T follicular helper cell (primary cell): ENCODE data around the gene MCM5.
A peak's percentile ranks its signal among the peaks of the same experiment; 100 is the strongest.
"Not testable (repeated sequence)": the region's sequence is repeated elsewhere in the genome, so short reads cannot be mapped to it uniquely, and the experiment has no call there.

Source experiments
- DNase-seq: peaks from one replicate; pipeline ENCODE4 v3.0.0-alpha.2; 2020; ENCODE audit warnings: low read depth
- total RNA-seq, 2 experiments: gene quantifications; one replicate each; lab custom pipeline; 2026; lab: John Stamatoyannopoulos, UW

The MCM5 gene
- total RNA-seq = 90.3 to 156 reads per million in 2 experiments

- peak; percentile 97 for DNase-seq
Observed at GRCh38 chr22:35399678-35400500, at the start of gene MCM5. TSS of gene MCM5 (plus strand) at chr22:35400140. CDS start at chr22:35400439, 299 bp downstream.

DNA sequence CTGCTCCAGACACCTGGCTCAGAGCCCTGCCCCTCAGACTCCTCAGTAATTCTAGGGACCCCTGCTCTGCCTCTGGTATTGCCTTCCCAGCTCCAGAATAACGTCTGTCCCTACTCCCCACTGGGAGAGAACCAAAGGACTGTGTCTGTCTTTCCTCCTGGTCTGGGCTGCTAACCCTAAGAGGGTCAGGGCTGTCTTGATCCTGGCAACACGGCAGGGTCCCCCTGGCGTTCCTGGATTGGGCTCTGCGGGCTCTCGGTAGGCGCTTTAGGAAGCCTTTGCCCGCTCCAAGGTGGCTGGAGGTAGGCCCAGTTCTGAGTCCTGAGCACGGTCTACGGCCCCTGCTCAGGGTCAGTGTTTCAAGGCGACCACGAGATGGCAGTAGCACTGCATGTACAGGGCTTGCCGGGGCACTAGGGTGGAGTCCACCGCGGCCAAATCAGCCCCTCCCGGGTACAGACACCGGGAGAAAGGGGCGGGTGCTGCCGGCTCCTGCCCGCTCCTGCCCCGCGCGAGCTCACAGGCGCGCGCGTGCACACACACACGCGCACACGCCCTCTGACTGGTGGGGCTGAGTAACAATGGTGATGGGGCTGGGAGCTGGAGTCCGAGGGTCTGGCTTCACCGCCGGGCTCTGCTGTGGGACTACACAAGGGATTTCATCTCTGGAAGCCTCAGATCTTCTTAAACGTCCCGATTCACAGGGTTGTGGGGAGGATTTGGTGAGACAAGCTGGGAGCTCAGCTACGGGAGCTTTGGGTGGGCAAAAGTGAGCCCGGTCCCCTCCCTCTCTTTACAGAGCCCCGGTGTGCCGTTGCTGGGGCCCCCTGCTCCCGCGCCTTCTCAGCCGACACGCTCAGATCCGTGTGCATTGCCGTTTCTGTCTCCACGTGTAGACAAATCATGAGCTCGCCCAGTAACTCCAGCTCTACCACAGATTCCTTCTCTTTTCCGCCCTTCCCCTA lies 49.1 kb upstream of the MCM5 start:
- DNase-seq = peak; percentile 75

DNA sequence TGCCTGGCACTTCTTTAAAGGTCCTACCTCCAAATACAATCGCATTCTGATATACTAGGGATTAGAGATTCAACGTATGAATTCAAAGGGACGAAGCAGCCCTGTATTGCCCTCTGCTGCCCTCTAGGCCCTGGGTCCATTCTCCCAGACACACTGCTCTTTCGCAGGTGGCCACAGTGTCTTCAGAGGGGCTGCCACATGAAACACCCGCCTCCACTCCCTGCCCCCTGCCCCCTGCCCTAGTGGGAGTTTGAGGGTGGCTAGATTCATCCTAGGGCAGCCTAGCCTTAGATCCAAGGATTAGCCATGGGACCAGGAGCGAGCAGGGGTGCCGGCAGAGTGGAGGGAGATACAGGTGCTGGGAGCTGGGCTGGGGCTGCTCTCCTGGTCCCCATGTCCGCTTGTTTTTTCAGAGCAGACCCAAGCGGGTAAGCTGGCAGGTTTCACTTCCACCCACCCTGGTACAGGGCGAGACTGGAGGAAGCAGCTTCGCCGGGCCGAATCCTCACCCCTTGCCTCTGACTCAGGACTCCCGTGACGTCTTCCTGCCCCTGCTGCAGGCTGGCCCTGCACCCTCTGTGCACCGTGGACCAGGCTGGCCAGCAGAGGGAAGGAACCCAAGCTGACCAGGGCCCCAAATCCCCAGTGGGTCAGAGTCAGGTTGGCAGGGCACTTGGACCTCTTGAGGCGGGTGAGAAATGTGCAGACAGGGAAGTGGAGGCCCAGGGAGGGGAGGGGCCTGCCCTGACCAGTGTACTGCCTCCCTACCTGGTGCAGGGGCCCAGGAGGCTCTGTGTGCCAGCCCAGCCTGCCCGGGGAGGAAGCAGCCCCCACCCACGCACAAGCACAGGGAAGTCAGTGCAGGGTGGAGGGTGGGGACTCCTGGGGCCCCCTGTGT lies 47.5 kb upstream of the MCM5 start:
- DNase-seq = no peak

- DNase-seq = no peak
Observed at GRCh38 chr22:35353318-35353717, 46.6 kb upstream of the MCM5 start.

DNA sequence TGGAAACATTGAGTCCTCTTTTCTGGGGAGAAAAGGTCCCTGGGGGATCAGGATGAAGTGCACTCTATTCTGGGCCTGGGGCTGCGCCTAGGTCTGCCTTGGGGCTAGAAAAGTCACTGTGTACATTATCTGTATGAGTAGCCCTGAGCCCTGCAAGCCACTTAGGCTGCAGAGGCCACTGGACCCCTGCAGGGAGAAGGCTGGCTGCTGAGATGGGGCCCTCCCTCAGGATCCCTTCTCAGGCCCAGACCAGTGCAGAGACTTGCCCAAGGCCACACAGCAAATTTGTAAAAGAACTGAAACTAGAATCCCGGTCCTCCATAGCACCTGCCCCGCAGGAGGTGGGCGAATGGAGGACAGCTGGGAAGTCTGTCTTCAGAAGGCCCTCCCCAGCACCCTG lies 45.9 kb upstream of the MCM5 start:
- DNase-seq = no peak

- no peak for DNase-seq
Observed at GRCh38 chr22:35357883-35358621, 41.9 kb upstream of the MCM5 start.

DNA sequence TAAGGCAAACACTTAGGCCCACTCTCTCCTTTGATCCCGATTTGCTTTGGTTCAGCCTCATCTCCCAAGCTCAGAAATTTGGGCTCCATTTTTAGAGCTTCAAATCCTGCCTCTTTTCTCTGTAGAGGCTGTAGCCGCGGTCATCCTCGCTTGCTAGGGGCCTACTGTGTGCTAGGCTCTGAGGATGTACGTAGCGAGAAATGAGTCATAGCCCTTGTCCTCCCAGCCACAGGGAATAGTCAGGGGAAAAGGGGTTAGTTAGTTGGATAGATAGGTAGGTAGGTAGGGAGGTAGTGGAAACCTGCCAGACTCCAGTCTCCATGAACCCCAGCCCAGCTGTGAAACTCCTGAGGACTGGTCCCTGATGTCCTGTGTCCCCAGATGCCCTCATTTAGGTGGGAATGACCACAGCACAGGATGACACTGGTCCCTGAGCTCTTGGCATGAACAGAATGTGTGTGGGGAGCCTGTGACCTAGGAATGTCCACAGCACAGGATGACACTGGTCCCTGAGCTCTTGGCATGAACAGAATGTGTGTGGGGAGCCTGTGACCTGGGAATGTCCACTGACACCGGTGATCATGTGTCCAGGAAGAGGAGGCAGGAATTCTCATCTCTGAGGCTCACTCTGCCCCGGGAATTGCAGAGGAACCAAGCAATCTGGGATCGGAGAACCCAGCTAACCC lies 40.4 kb upstream of the MCM5 start:
- no peak for DNase-seq

GRCh38 chr22:35361001-35361558 lies 38.9 kb upstream of the MCM5 start:
- DNase-seq = no peak

- DNase-seq = no peak
Observed at GRCh38 chr22:35363566-35364086, 36.3 kb upstream of the MCM5 start.

GRCh38 chr22:35364230-35364629 lies 35.7 kb upstream of the MCM5 start:
- DNase-seq = not testable (repeated sequence)

- DNase-seq = no peak
Observed at GRCh38 chr22:35367331-35367886, 32.5 kb upstream of the MCM5 start.

DNA sequence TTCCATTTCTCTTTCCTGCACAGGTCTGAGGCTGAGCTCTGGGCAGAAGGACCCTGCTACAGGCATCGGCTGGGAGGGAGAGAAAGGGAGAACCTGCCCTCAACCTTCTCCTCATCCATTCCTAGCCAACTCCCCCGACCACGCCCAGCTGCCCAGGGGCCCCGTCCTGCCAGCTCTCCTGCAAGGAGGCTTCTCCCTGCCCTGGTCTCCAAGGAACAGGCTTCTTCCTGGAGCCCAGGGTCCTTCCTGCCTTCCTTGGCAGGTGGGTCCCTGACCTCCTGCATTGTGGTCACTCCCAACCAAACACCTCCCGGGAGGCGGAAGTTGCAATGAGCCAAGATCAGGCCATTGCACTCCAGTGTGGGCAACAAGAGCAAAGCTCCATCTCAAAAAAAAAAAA lies 31.6 kb upstream of the MCM5 start:
- DNase-seq = no peak

- no peak for DNase-seq
Observed at GRCh38 chr22:35369996-35370395, 29.9 kb upstream of the MCM5 start.

GRCh38 chr22:35373781-35374180 lies 26.2 kb upstream of the MCM5 start:
- DNase-seq = no peak

- DNase-seq = no peak
Observed at GRCh38 chr22:35375031-35375430, 24.9 kb upstream of the MCM5 start.

DNA sequence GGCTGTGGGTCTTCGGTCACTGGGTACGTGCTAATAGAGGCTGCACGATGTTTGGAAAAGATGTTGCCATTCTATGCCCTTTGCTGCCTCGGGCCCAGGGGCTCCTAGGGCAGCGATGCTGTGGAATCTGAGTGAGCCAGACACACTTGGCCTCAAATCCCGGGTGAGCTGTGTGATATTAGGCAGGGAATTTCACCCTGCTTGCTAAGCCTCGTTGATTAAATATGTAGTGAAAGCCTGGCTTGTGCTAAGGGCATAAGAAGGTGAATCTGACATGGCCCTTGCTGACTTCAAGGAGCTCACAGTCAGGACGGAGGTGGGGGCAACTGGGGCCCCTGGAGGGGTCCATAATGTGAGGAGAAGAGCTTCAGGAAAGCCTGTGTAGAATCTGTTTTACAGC lies 24.4 kb upstream of the MCM5 start:
- DNase-seq = no peak

GRCh38 chr22:35376728-35377472 lies 23.0 kb upstream of the MCM5 start:
- no peak for DNase-seq

- no peak for DNase-seq
Observed at GRCh38 chr22:35377735-35378134, 22.2 kb upstream of the MCM5 start.

DNA sequence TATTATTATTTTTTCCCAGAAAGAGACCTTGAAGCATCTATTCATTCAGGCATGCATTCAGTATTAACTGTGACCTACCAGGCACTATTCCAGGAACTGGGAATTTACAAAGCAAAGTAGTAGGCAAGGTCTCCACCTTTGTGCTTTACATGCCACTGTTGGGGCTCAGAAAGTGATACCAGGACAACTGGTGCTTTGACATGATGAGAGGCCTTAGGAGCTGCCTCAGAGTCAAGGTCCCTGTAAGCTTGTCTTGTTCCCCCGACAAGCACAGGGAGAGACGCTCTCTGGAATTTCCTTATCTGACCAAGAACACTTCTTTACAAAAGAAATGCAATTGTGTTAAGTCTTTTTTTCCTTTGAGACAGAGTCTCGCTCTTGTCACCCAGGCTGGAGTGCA lies 21.3 kb upstream of the MCM5 start:
- DNase-seq = no peak
